Measurements from ENCODE around the gene DCHS1.

Gene DCHS1

GRCh38 chr11:6648501-6648900, 7.1 kb downstream of the DCHS1 start:
- DNase-seq (ENCODE audit: low read depth in 3 of 3, low spot score in 1 of 3), result no peak

- no peak for DNase-seq (ENCODE audit: low read depth in 3 of 3, low spot score in 1 of 3)
These were observed 7.8 kb downstream of the DCHS1 start for GRCh38 chr11:6647836-6648235.

- no peak for DNase-seq (ENCODE audit: low read depth in 3 of 3, low spot score in 1 of 3)
These were observed 8.5 kb downstream of the DCHS1 start for GRCh38 chr11:6646918-6647679.

- DNase-seq (ENCODE audit: low read depth in 3 of 3, low spot score in 1 of 3), result no peak
These were observed 9.1 kb downstream of the DCHS1 start for GRCh38 chr11:6646576-6646917.

- no peak for DNase-seq (ENCODE audit: low read depth in 3 of 3, low spot score in 1 of 3)
These were observed 9.5 kb downstream of the DCHS1 start for GRCh38 chr11:6646071-6646470.

GRCh38 chr11:6642957-6643356, 12.7 kb downstream of the DCHS1 start:
- DNase-seq (ENCODE audit: low read depth in 3 of 3, low spot score in 1 of 3), result no peak

GRCh38 chr11:6640985-6641701, 14.5 kb downstream of the DCHS1 start:
- DNase-seq (ENCODE audit: low read depth in 3 of 3, low spot score in 1 of 3), result no peak

GRCh38 chr11:6640036-6640984, 15.3 kb downstream of the DCHS1 start:
- no peak for DNase-seq (ENCODE audit: low read depth in 3 of 3, low spot score in 1 of 3)

- DNase-seq (ENCODE audit: low read depth in 3 of 3, low spot score in 1 of 3), result no peak
These were observed 17.2 kb downstream of the DCHS1 start for GRCh38 chr11:6638429-6638828.

- DNase-seq (ENCODE audit: low read depth in 3 of 3, low spot score in 1 of 3), result no peak
These were observed 17.7 kb downstream of the DCHS1 start for GRCh38 chr11:6637871-6638270.

GRCh38 chr11:6636480-6636879, 19.1 kb downstream of the DCHS1 start:
- no peak for DNase-seq (ENCODE audit: low read depth in 3 of 3, low spot score in 1 of 3)

GRCh38 chr11:6635082-6635932, 20.3 kb downstream of the DCHS1 start:
- DNase-seq (ENCODE audit: low read depth in 3 of 3, low spot score in 1 of 3), result no peak

- DNase-seq (ENCODE audit: low read depth in 3 of 3, low spot score in 1 of 3), result no peak
These were observed 21.1 kb downstream of the DCHS1 start for GRCh38 chr11:6634534-6634933.

GRCh38 chr11:6633422-6634408, 21.9 kb downstream of the DCHS1 start:
- no peak for DNase-seq (ENCODE audit: low read depth in 3 of 3, low spot score in 1 of 3)

GRCh38 chr11:6632116-6633073, 23.2 kb downstream of the DCHS1 start:
- no peak for DNase-seq (ENCODE audit: low read depth in 3 of 3, low spot score in 1 of 3)

GRCh38 chr11:6631361-6631890, 24.2 kb downstream of the DCHS1 start:
- DNase-seq (ENCODE audit: low read depth in 3 of 3, low spot score in 1 of 3), result no peak

- DNase-seq (ENCODE audit: low read depth in 3 of 3, low spot score in 1 of 3), result no peak
These were observed 24.8 kb downstream of the DCHS1 start for GRCh38 chr11:6630632-6631291.

Data from stimulated activated CD4-positive, alpha-beta T cell treated with anti-CD3 and anti-CD28 coated beads, TNF-alpha, amount 100 ng/mL, for 1 hour (primary cell).